ENCODE measurements around the gene TBPL1.

Gene TBPL1

GRCh38 chr6:133939778-133940667 is 13.0 kb upstream of the TBPL1 start:
- DNase-seq (ENCODE audit: low read depth): no peak
- TF ChIP-seq, protein P1, sequence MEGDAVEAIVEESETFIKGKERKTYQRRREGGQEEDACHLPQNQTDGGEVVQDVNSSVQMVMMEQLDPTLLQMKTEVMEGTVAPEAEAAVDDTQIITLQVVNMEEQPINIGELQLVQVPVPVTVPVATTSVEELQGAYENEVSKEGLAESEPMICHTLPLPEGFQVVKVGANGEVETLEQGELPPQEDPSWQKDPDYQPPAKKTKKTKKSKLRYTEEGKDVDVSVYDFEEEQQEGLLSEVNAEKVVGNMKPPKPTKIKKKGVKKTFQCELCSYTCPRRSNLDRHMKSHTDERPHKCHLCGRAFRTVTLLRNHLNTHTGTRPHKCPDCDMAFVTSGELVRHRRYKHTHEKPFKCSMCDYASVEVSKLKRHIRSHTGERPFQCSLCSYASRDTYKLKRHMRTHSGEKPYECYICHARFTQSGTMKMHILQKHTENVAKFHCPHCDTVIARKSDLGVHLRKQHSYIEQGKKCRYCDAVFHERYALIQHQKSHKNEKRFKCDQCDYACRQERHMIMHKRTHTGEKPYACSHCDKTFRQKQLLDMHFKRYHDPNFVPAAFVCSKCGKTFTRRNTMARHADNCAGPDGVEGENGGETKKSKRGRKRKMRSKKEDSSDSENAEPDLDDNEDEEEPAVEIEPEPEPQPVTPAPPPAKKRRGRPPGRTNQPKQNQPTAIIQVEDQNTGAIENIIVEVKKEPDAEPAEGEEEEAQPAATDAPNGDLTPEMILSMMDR (conservative IDR thresholded peaks at IDR 0.05; ENCODE audit: low read depth, low read length): no peak
- no peak overlapping the region for H3K4me3 ChIP-seq (ENCODE audit: low read length)

DNA sequence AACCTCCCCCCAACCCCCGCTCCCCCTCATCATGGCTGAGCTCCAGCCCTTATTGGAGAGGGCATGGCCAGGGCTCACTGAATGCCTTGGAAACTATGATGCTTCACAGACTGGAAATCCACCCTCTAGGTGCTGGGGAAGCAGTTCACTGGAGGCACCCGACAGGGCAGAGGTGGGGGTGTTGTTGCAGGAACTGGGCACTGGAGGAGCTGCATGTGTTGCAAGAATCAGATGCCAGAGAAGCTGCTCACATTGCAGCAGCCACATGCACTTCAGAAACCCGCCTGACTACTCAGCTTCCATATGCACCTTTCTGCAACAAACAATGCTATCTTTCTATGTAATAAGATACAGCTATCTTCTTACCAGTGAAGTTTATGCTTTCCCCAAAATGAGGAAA is 7.9 kb upstream of the TBPL1 start:
- TF ChIP-seq, protein P1 (conservative IDR thresholded peaks at IDR 0.05; ENCODE audit: low read depth, low read length): no peak
- H3K4me3 ChIP-seq (ENCODE audit: low read length): no peak overlapping the region
- DNase-seq (ENCODE audit: low read depth): no peak

DNA sequence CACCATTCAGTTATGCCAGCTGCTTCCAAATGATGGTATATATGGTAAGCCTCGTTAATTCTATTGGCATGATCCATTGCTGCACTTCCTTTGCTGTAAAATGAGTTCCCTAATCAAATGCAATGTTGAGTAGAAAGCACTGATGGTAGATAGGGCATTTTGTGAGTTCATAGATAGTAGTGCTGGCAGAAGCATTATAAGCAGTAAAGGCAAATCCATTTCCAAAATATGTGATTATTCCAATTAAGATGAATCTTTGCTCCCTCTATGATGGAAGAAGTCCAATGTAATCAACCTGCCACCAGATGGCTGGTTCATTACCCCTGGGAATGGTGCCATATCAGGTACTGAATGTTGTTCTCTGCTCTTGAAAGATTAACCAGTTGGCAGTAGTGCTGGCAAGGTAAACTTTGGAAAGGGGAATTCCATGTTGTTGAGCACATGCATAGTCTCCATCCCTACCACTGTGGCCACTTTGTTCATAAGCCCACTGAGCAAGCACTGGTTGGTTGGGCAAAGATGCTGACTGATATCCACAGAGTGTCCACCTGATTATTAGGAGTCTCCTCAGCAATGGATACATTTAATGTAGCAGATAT is 5.6 kb upstream of the TBPL1 start:
- no peak overlapping the region for H3K4me3 ChIP-seq (ENCODE audit: low read length)
- no peak for DNase-seq (ENCODE audit: low read depth)
- TF ChIP-seq, protein P1 (conservative IDR thresholded peaks at IDR 0.05; ENCODE audit: low read depth, low read length): no peak

DNA sequence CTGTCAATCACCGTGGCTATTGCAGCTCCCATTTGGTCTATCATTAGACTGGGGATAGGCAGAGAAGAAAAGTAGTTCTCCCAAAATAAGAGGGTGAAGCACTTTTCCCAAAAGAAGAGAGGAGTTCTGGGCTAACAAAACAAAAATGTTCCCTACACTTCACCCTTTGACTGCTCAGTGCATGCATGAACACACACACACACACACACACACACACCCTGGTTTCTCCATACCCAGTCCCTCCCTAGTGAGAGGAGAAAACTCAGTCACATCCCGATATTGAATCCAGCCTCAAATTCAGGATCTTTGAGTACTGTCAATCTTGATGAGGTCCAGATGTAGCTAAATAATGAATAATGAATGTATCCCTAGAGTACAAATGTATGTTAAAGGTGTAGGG is 4.6 kb upstream of the TBPL1 start:
- TF ChIP-seq, protein P1 (conservative IDR thresholded peaks at IDR 0.05; ENCODE audit: low read depth, low read length): no peak
- H3K4me3 ChIP-seq (ENCODE audit: low read length): no peak overlapping the region
- DNase-seq (ENCODE audit: low read depth): no peak

GRCh38 chr6:133951227-133951626 is 1.8 kb upstream of the TBPL1 start:
- DNase-seq (ENCODE audit: low read depth): no peak
- TF ChIP-seq, protein P1 (conservative IDR thresholded peaks at IDR 0.05; ENCODE audit: low read depth, low read length): no peak
- peak overlapping the region; percentile 88 for H3K4me3 ChIP-seq (ENCODE audit: low read length)

DNA sequence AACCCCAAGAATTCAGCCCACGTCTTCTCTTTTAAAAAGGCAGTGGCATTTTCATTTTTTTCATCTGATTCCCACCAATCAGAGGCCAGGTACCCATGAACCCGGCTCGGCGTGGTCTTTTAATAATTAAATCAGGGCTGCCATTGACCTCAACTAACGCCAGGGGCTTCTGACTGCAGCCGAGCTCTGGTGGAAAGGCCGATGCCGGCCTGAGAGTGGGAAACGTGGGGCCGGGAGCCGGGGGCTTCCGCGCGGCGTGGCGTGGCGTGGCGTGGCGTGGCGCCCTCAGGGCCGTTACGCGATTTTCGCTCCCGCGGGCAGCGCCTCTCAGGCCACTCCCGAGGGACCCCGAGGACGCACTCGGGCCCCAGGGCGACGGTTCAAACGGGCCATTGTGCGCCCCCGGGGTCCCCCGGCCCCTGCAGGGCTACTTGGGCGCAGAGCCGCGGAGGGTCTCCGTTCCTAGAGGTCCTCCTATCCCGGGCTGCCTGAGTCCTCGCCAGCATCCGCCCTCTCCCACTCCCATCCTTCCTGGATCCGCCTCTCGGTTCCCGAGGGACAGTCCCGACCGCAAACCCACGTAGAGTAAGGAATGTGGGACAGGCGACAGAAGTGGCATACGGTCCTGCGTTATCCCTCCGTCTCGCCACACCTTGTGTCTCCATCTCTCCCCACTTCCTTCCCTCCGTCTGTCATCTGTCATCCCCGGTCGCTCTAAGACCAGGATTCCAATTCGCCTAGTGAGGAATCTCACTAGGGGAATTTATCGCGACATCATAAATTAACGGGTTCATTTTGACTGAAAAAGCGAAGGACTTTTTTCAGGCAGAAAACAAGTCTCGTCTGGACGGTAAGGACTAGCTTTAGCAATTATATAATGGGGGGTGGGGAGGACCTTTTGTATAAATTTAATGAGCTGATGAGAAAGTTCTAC is 876 bp upstream of the TBPL1 start:
- H3K4me3 ChIP-seq (ENCODE audit: low read length): peak overlapping the region; percentile 88
- peak; percentile 35 for DNase-seq (ENCODE audit: low read depth)
- TF ChIP-seq, protein P1 (conservative IDR thresholded peaks at IDR 0.05; ENCODE audit: low read depth, low read length): peak; percentile 41

Data from retinal pigment epithelial cell (primary cell).